Lung (tissue), 12 donors: ENCODE data around the gene C22orf39. TPM values are rescaled to one million over a fixed set of nuclear protein-coding genes. Genes with fewer than 3 reads are reported as not detected.

Experiments used
- ATAC-seq: fragments of 200-7000 bp; cut with Tn5 transposase; one replicate; pipeline ENCODE4 v1.9.1; 2020; ENCODE audit warnings: moderate number of reproducible peaks; ENCODE audit not compliant: insufficient read depth, low FRiP score
- DNase-seq, 3 donors: peaks; one replicate each; pipeline ENCODE4 v3.0.0-alpha.2; 2013 to 2017
- H3K27ac ChIP-seq, 2 donors: one replicate each; pipeline ENCODE4 v1.5.1; 2013; ENCODE audit warnings: mild to moderate bottlenecking in 2 of 2, moderate library complexity in 2 of 2, control low read depth in 1 of 2, inconsistent platforms in 1 of 2, low read depth in 1 of 2, low read length in 1 of 2
- H3K27me3 ChIP-seq, 3 donors: one replicate each; pipeline ENCODE4 v1.5.1; 2013; ENCODE audit warnings: low read length in 2 of 3; ENCODE audit not compliant: control insufficient read depth in 3 of 3, insufficient read depth in 3 of 3
- H3K36me3 ChIP-seq, 4 donors: one replicate each; pipeline ENCODE4 v1.5.1; 2013; ENCODE audit warnings: low read length in 4 of 4, mild to moderate bottlenecking in 1 of 4, moderate library complexity in 1 of 4; ENCODE audit not compliant: control insufficient read depth in 4 of 4, insufficient read depth in 4 of 4
- H3K4me1 ChIP-seq, 5 donors: one replicate each; pipeline ENCODE4 v1.5.1; 2013; ENCODE audit warnings: low read length in 5 of 5, mild to moderate bottlenecking in 2 of 5, moderate library complexity in 1 of 5; ENCODE audit not compliant: control insufficient read depth in 5 of 5, insufficient read depth in 5 of 5
- H3K4me3 ChIP-seq: one replicate; pipeline ENCODE4 v1.5.1; 2013; ENCODE audit warnings: mild to moderate bottlenecking, control low read depth, moderate library complexity
- H3K9ac ChIP-seq, 2 donors: one replicate each; pipeline ENCODE4 v1.5.1; 2013; ENCODE audit warnings: low read length in 2 of 2, control low read depth in 1 of 2; ENCODE audit not compliant: insufficient read depth in 1 of 2
- H3K9me3 ChIP-seq, 4 donors: one replicate each; pipeline ENCODE4 v1.5.1; 2013; ENCODE audit warnings: low read length in 3 of 4, mild to moderate bottlenecking in 1 of 4, moderate library complexity in 1 of 4; ENCODE audit not compliant: control insufficient read depth in 4 of 4, insufficient read depth in 3 of 4
- WGBS, 2 donors: extraction: QIAGEN DNeasy Blood & Tissue Kit; methylation state at CpG; one replicate each; pipeline ENCODE4 v1.1.7; 2013; 5-methylcytosine and 5-hydroxymethylcytosine counted together
- polyA plus RNA-seq, 2 donors: library from polyadenylated mRNA; stranded (reverse); fragments of 200-250 nt; gene quantifications; one replicate each; pipeline ENCODE4 v1.2.1, GENCODE V29; 2013
- total RNA-seq, 2 donors: library from RNA; depleted of rRNA in 1 of 2; stranded (reverse); fragments of >200 nt in 1 of 2; gene quantifications; one replicate each; pipeline ENCODE4 v1.2.1, GENCODE V29; 2014 to 2021
- TF ChIP-seq, protein P1 (sequence below): IDR thresholded peaks from 2 replicates; pipeline ENCODE4 v1.5.1; 2012; ENCODE audit warnings: mild to moderate bottlenecking; ENCODE audit errors: control extremely low read depth, extremely low read depth
- donor health status: control.
- donor health status: control.
- donor health status: Bipolar disorder and iron deficiency.
- donor health status: healthy.
- donor health status: DM: yes; HTN: yes; CAD: no.

C22orf39 gene
- total and polyA plus RNA-seq, 4 donors: 24.2 to 39.9 (median 28.6) TPM

DNA sequence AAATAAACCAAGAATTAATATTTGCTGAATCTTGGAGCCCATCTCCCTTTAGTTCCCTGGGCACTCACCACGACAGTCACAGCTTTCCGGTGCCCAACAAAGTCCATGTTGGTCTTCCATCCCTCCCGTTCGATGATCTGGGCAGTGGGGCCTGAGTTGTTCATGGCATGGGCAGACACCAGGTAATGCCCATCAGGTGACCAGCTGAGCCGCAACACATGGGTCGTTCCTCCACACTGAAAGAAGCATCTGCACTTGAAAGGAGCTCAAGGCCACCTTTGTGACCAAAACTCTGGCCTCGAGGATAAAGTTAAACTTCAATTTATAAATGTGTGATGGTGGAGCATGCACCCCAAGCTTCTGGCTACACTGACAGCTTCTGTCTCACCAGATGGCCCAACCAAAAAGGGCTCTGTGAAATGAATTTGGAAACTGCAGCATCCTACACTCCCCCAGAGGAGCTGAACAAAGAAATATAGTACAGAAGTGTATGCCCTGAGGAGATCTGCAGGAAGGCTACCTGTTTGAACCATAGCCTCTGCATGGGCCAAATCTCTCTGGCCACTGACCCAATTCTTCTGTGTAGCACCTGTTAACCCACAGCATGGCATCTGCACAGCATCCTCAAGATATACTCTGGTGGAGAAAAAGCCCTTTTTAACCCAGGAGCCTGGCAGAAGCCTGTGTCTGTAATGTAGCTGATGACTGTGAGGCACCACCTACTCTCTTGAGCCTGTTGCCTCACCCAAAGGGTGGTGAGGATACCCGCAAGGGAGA, 53.0 kb downstream of the C22orf39 start:
- Histone ChIP-seq H3K9ac (no peak overlapping the region), H3K27me3 (no peaks in the 10 kb centered on the region), H3K9me3 (peaks cover 0 to 4% (median 0%) of the 10 kb centered on the region in 4 donors), H3K36me3 (peaks cover 12 to 56% (median 18%) of the 10 kb centered on the region in 4 donors), H3K4me1 (no peaks in the 10 kb centered on the region), H3K27ac (no peak overlapping the region), H3K4me3 (no peak overlapping the region)
- TF ChIP-seq, protein P1, sequence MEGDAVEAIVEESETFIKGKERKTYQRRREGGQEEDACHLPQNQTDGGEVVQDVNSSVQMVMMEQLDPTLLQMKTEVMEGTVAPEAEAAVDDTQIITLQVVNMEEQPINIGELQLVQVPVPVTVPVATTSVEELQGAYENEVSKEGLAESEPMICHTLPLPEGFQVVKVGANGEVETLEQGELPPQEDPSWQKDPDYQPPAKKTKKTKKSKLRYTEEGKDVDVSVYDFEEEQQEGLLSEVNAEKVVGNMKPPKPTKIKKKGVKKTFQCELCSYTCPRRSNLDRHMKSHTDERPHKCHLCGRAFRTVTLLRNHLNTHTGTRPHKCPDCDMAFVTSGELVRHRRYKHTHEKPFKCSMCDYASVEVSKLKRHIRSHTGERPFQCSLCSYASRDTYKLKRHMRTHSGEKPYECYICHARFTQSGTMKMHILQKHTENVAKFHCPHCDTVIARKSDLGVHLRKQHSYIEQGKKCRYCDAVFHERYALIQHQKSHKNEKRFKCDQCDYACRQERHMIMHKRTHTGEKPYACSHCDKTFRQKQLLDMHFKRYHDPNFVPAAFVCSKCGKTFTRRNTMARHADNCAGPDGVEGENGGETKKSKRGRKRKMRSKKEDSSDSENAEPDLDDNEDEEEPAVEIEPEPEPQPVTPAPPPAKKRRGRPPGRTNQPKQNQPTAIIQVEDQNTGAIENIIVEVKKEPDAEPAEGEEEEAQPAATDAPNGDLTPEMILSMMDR: no peak
- no peak for ATAC-seq
- 92 to 94% methylated on average over 8 of the region's 8 CpGs for WGBS, 2 donors
- DNase-seq: no peak

DNA sequence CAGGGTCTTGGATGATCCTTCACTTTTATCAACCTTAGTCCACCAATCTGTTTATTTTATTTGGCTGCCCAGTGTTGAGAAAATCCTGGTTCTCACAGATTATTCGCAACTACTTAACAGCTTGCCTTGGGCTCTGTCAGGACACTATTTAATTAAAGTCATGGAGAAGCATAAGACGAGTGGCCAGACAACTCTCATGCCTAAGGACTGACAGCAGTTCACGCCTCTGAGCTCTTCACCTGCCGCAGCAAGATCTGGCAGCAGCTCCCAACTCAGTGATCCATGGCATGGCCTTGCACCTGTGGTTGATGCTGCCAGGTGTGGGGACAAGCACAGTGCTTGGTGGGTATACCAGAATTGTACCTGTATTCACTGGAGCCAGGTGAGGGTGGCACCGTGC, 53.8 kb downstream of the C22orf39 start:
- 87 to 97% methylated on average over 5 of the region's 5 CpGs for WGBS, 2 donors
- no peaks in the 10 kb centered on the region for H3K27me3 ChIP-seq
- H3K27ac ChIP-seq: no peak overlapping the region
- H3K9me3 ChIP-seq: peaks cover 0 to 4% (median 0%) of the 10 kb centered on the region in 4 donors
- H3K36me3 ChIP-seq: peaks cover 12 to 61% (median 21%) of the 10 kb centered on the region in 4 donors
- H3K4me3 ChIP-seq: no peak overlapping the region
- ATAC-seq (no peak), DNase-seq (no peak)
- no peaks in the 10 kb centered on the region for H3K4me1 ChIP-seq
- no peak overlapping the region for H3K9ac ChIP-seq
- TF ChIP-seq, protein P1: no peak

Other genes with a start within 250 kb of the C22orf39 start
- 1 to 10 TPM; 5.9 to 9.2 TPM for gene CLTCL1, start 156.0 kb downstream of the C22orf39 start, total RNA-seq
- gene CLTCL1, start 156.0 kb downstream of the C22orf39 start, polyA plus RNA-seq: 1 to 10 TPM; 2.6 to 2.8 TPM
- gene HIRA, start 16.0 kb downstream of the C22orf39 start, total RNA-seq: 10 to 100 TPM; 15.8 to 27.2 TPM
- gene HIRA, start 16.0 kb downstream of the C22orf39 start, polyA plus RNA-seq: 10 to 100 TPM in 1 of 2 donors, 1 to 10 TPM in 1; 7.5 to 18.8 TPM
- gene MRPL40, start 15.2 kb downstream of the C22orf39 start, total RNA-seq: 10 to 100 TPM; 17.0 to 34.0 TPM
- 10 to 100 TPM; 30.5 to 61.4 TPM for gene MRPL40, start 15.2 kb downstream of the C22orf39 start, polyA plus RNA-seq
- 10 to 100 TPM; 23.1 to 67.7 TPM for gene UFD1, start 31.5 kb upstream of the C22orf39 start, total RNA-seq
- gene UFD1, start 31.5 kb upstream of the C22orf39 start, polyA plus RNA-seq: 100 to 1,000 TPM in 1 of 2 donors, 10 to 100 TPM in 1; 72.3 to 111 TPM
- gene CDC45, start 32.2 kb upstream of the C22orf39 start, total RNA-seq: 1 to 10 TPM; 2.1 to 4.0 TPM
- 1 to 10 TPM; 2.1 to 6.8 TPM for gene CDC45, start 32.2 kb upstream of the C22orf39 start, polyA plus RNA-seq
- 100 to 1,000 TPM; 157 to 322 TPM for gene CLDN5, start 76.7 kb upstream of the C22orf39 start, total RNA-seq
- gene CLDN5, start 76.7 kb upstream of the C22orf39 start, polyA plus RNA-seq: 100 to 1,000 TPM; 406 to 548 TPM